BLaER1 treated with 17β-estradiol and CSF1 and Interleukin-3, amounts not matched to agents 10 nM and 100 nM (cell line): ENCODE data around the gene ELSPBP1.

Source experiments
- H3K27ac ChIP-seq, 11 experiments: shearing (Covaris generic); formaldehyde crosslinking; 2 replicates each; pipeline ENCODE4 v1.8.1; 2022
- H3K27me3 ChIP-seq, 11 experiments: shearing (Covaris generic); formaldehyde crosslinking; 2 replicates each; pipeline ENCODE4 v1.8.1; 2022
- H3K36me3 ChIP-seq, 11 experiments: shearing (Covaris generic); formaldehyde crosslinking; 2 replicates each; pipeline ENCODE4 v1.8.1; 2022
- H3K4me1 ChIP-seq, 10 experiments: shearing (Covaris generic); formaldehyde crosslinking; 2 replicates each; pipeline ENCODE4 v1.8.1; 2022
- H3K4me2 ChIP-seq, 11 experiments: shearing (Covaris generic); formaldehyde crosslinking; 2 replicates each; pipeline ENCODE4 v1.8.1; 2022
- H3K4me3 ChIP-seq, 10 experiments: shearing (Covaris generic); formaldehyde crosslinking; 2 replicates each; pipeline ENCODE4 v1.8.1; 2022
- H3K9ac ChIP-seq, 11 experiments: shearing (Covaris generic); formaldehyde crosslinking; 2 replicates each; pipeline ENCODE4 v1.8.1; 2022
- H3K9me3 ChIP-seq, 11 experiments: shearing (Covaris generic); formaldehyde crosslinking; replicated peaks in 1 of 11; 2 replicates each; pipeline ENCODE4 v1.8.1; 2022
- H4K20me1 ChIP-seq, 11 experiments: shearing (Covaris generic); formaldehyde crosslinking; 2 replicates each; pipeline ENCODE4 v1.8.1; 2022
- Cebpa-rat ChIP-seq, 11 experiments: shearing (Covaris generic); IDR thresholded peaks; 2 replicates each; pipeline ENCODE4 v1.8.1; 2022

ELSPBP1 gene

GRCh38 chr19:48030073-48030472 lies 35.6 kb downstream of the ELSPBP1 start:
- Histone ChIP-seq H3K27ac (no peak overlapping the region), H3K36me3 (no peaks in the 10 kb centered on the region), H3K9me3 (peaks cover 0 to 9% (median 0%) of the 10 kb centered on the region in 11 experiments; a peak in 1 of 22 replicates), H3K27me3 (no peaks in the 10 kb centered on the region), H3K4me2 (peak overlapping the region in 6 of 11 experiments; percentile 3 to 34 (median 20); a peak in 9 of 22 replicates), H3K9ac (no peak overlapping the region), H4K20me1 (no peaks in the 10 kb centered on the region), H3K4me1 (peaks cover 0 to 11% (median 9%) of the 10 kb centered on the region in 10 experiments; a peak in 8 of 20 replicates), H3K4me3 (no peak overlapping the region)
- no peak for TF ChIP-seq Cebpa-rat (IDR thresholded peaks at IDR 0.05)

DNA sequence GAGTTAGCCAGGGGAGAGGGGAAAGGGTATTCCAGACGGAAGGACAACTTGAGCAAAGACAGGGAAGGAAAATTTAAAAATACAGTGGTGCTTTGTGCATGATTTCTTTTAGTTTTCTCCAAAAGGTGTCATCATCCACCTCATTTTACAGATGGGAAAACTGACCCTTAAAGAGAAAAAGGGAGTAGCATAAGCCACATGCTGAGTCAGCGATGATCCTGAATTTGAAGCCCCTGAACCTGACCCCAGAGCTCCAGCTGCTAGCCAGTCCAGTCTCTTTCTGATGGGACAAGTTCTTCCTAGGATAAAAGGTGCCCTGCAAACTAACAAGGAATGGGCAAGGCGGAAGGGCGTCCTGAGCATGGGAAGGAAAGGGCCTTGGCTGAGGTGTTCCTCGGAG lies 39.2 kb downstream of the ELSPBP1 start:
- H4K20me1 ChIP-seq = no peaks in the 10 kb centered on the region
- no peaks in the 10 kb centered on the region for H3K36me3 ChIP-seq
- H3K27me3 ChIP-seq = no peaks in the 10 kb centered on the region
- no peak overlapping the region for H3K9ac ChIP-seq
- no peak overlapping the region for H3K4me2 ChIP-seq
- peaks cover 18 to 29% (median 26%) of the 10 kb centered on the region in 11 experiments for H3K9me3 ChIP-seq
- TF ChIP-seq Cebpa-rat (IDR thresholded peaks at IDR 0.05) = no peak
- peaks cover 0 to 11% (median 9%) of the 10 kb centered on the region in 10 experiments; a peak in 8 of 20 replicates for H3K4me1 ChIP-seq
- H3K27ac ChIP-seq = no peak overlapping the region
- H3K4me3 ChIP-seq = no peak overlapping the region

GRCh38 chr19:48036765-48037164 lies 42.3 kb downstream of the ELSPBP1 start:
- no peak overlapping the region for H3K4me3 ChIP-seq
- no peak for TF ChIP-seq Cebpa-rat (IDR thresholded peaks at IDR 0.05)
- no peaks in the 10 kb centered on the region for H3K4me1 ChIP-seq
- H3K9me3 ChIP-seq = peaks cover 18 to 29% (median 27%) of the 10 kb centered on the region in 11 experiments
- H3K36me3 ChIP-seq = no peaks in the 10 kb centered on the region
- no peaks in the 10 kb centered on the region for H3K27me3 ChIP-seq
- H3K4me2 ChIP-seq = no peak overlapping the region
- H4K20me1 ChIP-seq = no peaks in the 10 kb centered on the region
- H3K9ac ChIP-seq = no peak overlapping the region
- no peak overlapping the region for H3K27ac ChIP-seq

DNA sequence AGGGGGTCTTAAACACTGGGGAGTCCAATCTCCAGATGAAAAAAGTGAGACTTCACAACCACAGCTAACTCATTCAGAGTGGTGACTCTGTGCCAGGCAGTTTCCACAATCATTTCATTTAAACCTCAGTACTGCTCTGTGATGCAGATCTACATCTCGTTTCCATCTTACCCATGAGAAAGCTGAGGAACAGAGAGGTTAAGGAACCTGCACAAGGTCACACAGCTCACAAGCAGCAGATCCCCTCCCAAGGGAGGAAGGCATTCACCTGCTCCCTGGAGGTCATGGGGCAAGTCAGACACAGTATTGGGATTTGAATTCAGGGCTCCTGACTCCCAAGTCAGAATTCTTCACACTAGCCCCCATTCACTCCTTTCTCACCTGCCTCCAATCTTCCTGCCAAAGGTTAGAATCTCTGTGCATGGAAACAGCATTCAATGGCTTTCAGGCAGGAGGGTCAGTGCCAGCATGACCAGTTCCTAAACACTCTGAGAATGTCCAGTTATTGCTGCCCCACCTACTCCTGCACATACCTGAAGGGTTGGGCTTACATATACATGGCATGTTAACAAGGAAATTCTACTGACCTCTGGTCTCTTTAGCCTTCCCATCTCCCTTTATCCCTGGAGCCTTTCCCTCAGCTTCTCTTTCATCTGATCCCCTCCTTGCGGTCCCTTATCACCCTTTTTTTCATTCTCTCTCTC lies 47.6 kb downstream of the ELSPBP1 start:
- Histone ChIP-seq H3K9ac (no peak overlapping the region), H3K4me2 (no peak overlapping the region), H3K36me3 (no peaks in the 10 kb centered on the region), H3K4me3 (no peak overlapping the region), H3K27ac (no peak overlapping the region), H3K9me3 (peaks cover 9 to 19% (median 15%) of the 10 kb centered on the region in 11 experiments), H3K4me1 (no peaks in the 10 kb centered on the region), H3K27me3 (no peaks in the 10 kb centered on the region), H4K20me1 (no peaks in the 10 kb centered on the region)
- TF ChIP-seq Cebpa-rat (IDR thresholded peaks at IDR 0.05) = no peak

GRCh38 chr19:48043675-48044258 lies 49.3 kb downstream of the ELSPBP1 start, which contains the start of gene CABP5:
CABP5 (minus strand) TSS chr19:48044079; CDS start chr19:48043922, 157 bp downstream.
- Histone ChIP-seq H3K36me3 (peaks cover 0 to 4% (median 0%) of the 10 kb centered on the region in 11 experiments; a peak in 1 of 22 replicates), H3K27me3 (no peaks in the 10 kb centered on the region), H3K4me1 (no peaks in the 10 kb centered on the region), H3K9me3 (peaks cover 0 to 4% (median 0%) of the 10 kb centered on the region in 11 experiments; a peak in 3 of 22 replicates), H3K9ac (no peak within 1 kb of the TSS), H3K4me2 (no peak within 1 kb of the TSS), H3K27ac (no peak within 1 kb of the TSS), H3K4me3 (no peak within 1 kb of the TSS), H4K20me1 (no peaks in the 10 kb centered on the region)
- no peak for TF ChIP-seq Cebpa-rat (IDR thresholded peaks at IDR 0.05)

- no peak overlapping the region for H3K4me3 ChIP-seq
- TF ChIP-seq Cebpa-rat (IDR thresholded peaks at IDR 0.05) = no peak
- H3K9ac ChIP-seq = no peak overlapping the region
- H3K4me2 ChIP-seq = no peak overlapping the region
- H3K27ac ChIP-seq = no peak overlapping the region
- peaks cover 0 to 6% (median 0%) of the 10 kb centered on the region in 11 experiments; a peak in 2 of 22 replicates for H3K9me3 ChIP-seq
- H3K4me1 ChIP-seq = no peaks in the 10 kb centered on the region
- H4K20me1 ChIP-seq = no peaks in the 10 kb centered on the region
- no peaks in the 10 kb centered on the region for H3K27me3 ChIP-seq
- H3K36me3 ChIP-seq = peaks cover 0 to 4% (median 0%) of the 10 kb centered on the region in 11 experiments; a peak in 1 of 22 replicates
Measured at GRCh38 chr19:48044561-48044960, 50.1 kb downstream of the ELSPBP1 start.

DNA sequence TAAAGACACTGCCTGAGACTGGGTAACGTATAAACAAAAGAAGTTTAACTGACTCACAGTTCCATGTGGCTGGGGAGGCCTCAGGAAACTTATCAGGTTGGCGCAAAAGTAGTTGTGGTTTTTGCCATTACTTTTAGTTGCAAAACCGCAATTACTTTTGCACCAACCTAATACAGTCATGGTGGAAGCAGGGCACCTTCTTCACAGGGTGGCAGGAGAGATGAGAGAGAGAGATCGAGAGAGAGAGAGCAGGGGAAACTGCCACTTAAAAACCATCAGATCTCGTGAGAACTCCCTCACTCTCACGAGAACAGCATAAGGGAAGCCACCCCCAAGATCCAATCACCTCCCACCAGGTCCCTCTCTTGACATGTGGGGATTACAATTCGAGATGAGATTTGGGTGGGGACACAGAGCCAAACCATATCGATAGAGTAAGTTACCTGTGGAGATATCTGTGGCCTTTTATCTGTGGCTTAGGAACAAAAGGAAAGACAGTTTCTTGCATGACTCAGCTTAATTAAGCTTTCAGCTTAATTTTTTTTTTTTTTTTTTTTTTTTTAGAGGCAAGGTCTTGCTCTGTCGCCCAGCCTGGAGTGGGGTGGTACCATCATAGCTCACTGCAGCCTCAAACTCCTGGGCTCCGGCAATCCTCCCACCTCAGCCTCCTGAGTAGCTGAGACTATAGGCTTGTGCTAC lies 57.1 kb downstream of the ELSPBP1 start:
- Histone ChIP-seq H3K9me3 (peaks cover 8 to 45% (median 35%) of the 10 kb centered on the region in 11 experiments; a peak in 20 of 22 replicates), H3K36me3 (peaks cover 0 to 10% (median 0%) of the 10 kb centered on the region in 11 experiments; a peak in 1 of 22 replicates), H3K27me3 (no peaks in the 10 kb centered on the region), H3K4me1 (no peaks in the 10 kb centered on the region), H4K20me1 (no peaks in the 10 kb centered on the region), H3K27ac (no peak overlapping the region), H3K9ac (no peak overlapping the region), H3K4me3 (no peak overlapping the region), H3K4me2 (no peak overlapping the region)
- no peak for TF ChIP-seq Cebpa-rat (IDR thresholded peaks at IDR 0.05)

DNA sequence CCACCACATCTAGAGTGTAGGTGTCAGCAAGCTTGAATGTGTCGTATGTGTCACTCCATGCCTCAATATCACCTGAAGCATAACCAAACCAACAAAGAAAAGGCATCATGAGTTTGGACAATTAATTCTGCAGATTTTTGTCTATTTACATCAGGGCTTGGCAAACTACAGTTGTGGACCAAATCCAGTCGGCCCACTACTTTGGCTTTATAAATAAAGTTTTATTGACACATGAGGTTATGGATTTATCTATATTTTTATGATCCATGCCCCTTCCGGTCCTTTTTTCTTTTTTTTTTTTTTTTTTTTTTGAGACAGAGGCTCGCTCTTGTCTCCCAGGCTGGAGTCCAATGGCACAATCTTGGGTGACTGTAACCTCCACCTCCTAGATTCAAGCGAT lies 58.6 kb downstream of the ELSPBP1 start:
- Histone ChIP-seq H3K4me1 (peaks cover 0 to 12% (median 0%) of the 10 kb centered on the region in 10 experiments; a peak in 3 of 20 replicates), H3K9ac (no peak overlapping the region), H3K27me3 (no peaks in the 10 kb centered on the region), H3K36me3 (peaks cover 0 to 10% (median 0%) of the 10 kb centered on the region in 11 experiments; a peak in 1 of 22 replicates), H4K20me1 (no peaks in the 10 kb centered on the region), H3K4me3 (no peak overlapping the region), H3K4me2 (no peak overlapping the region), H3K9me3 (peaks cover 8 to 45% (median 35%) of the 10 kb centered on the region in 11 experiments; a peak in 20 of 22 replicates), H3K27ac (no peak overlapping the region)
- TF ChIP-seq Cebpa-rat (IDR thresholded peaks at IDR 0.05) = no peak

DNA sequence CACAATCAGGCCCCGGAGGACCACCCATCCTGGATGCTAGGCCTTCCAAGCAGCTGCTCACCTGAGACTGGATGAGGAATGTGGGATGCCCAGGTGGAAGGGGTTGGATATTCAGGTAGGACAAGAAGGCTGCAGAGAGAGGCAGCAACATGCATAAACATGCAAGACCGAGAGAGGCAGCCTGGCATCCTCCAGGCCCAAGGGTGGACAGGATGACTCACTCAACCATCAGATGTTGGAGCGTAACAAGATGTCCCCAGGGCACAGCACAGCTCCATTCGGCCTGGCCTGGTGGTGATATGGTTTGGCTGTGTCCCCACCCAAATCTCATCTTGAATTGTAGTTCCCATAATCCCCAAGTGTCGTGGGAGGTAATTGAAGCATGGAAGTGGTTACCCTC lies 59.4 kb downstream of the ELSPBP1 start:
- Histone ChIP-seq H3K4me3 (no peak overlapping the region), H3K27me3 (no peaks in the 10 kb centered on the region), H3K4me2 (no peak overlapping the region), H3K36me3 (peaks cover 0 to 10% (median 0%) of the 10 kb centered on the region in 11 experiments; a peak in 1 of 22 replicates), H3K9ac (no peak overlapping the region), H3K27ac (no peak overlapping the region), H3K4me1 (peaks cover 0 to 12% (median 0%) of the 10 kb centered on the region in 10 experiments; a peak in 3 of 20 replicates), H4K20me1 (no peaks in the 10 kb centered on the region), H3K9me3 (peaks cover 8 to 45% (median 35%) of the 10 kb centered on the region in 11 experiments; a peak in 20 of 22 replicates)
- TF ChIP-seq Cebpa-rat (IDR thresholded peaks at IDR 0.05) = no peak
